Measurements from ENCODE around the gene DPP6. TPM values are rescaled to one million over a fixed set of nuclear protein-coding genes. Genes with fewer than 3 reads are reported as not detected.

The DPP6 gene
- polyA plus RNA-seq, 1 donor (not counting 4 experiments of a cell fraction or from before 2014, with no cell fraction given) = not detected

GRCh38 chr7:154682003-154682402 lies 629.8 kb downstream of the DPP6 start:
- Histone ChIP-seq H3K4me1 (ENCODE audit: control insufficient read depth, extremely low read depth, insufficient read depth, low read length) (no peaks in the 10 kb centered on the region), H3K27me3 (ENCODE audit: control insufficient read depth, extremely low read depth, insufficient read depth, low read length) (no peaks in the 10 kb centered on the region), H3K79me2 (ENCODE audit: control insufficient read depth, insufficient read depth, low read length) (no peaks in the 10 kb centered on the region), H3K36me3 (ENCODE audit: control insufficient read depth in 2 of 2, extremely low read depth in 1 of 2, insufficient read depth in 2 of 2, low read length in 2 of 2) (no peaks in the 10 kb centered on the region), H3K27ac (ENCODE audit: control insufficient read depth, insufficient read depth, low read length) (no peak overlapping the region), H3K9me3 (ENCODE audit: control insufficient read depth, low read depth, low read length) (peaks cover 2% of the 10 kb centered on the region), H3K4me3 (ENCODE audit: control insufficient read depth in 2 of 3, extremely low read depth in 1 of 3, insufficient read depth in 2 of 3, low read depth in 1 of 3, low read length in 3 of 3) (no peak overlapping the region), H3K9ac (ENCODE audit: control insufficient read depth, extremely low read depth, insufficient read depth, low read length) (no peak overlapping the region), H2AFZ (ENCODE audit: control insufficient read depth, low read length) (no peak overlapping the region), H3K4me2 (ENCODE audit: control insufficient read depth, extremely low read depth, insufficient read depth, low read depth, low read length) (no peak overlapping the region), H4K20me1 (ENCODE audit: control insufficient read depth, extremely low read depth, insufficient read depth, low read length) (no peaks in the 10 kb centered on the region), H3K9me1 (ENCODE audit: control insufficient read depth, extremely low read depth, insufficient read depth, low read length) (no peaks in the 10 kb centered on the region)
- FAIRE-seq (no peak), DNase-seq (ENCODE audit: low read depth, low spot score) (no peak)
- dilution Hi-C loops (cut with MboI; ENCODE audit: extremely low pct_ligation_motif_present, low sequenced_read_pairs) = no loop called here
- TF ChIP-seq CTCF (optimal IDR thresholded peaks at IDR 0.05 in 1 of 3, IDR thresholded peaks at IDR 0.05 in 1 of 3, conservative IDR thresholded peaks at IDR 0.05 in 1 of 3; ENCODE audit: extremely low read depth in 1 of 3, insufficient read depth in 2 of 3, low read length in 3 of 3) (no peak), EZH2 (IDR thresholded peaks at IDR 0.05; ENCODE audit: low read length) (no peak)

- no peak for FAIRE-seq
- no peaks in the 10 kb centered on the region for H3K9me3 ChIP-seq (ENCODE audit: control insufficient read depth, low read depth, low read length)
- H3K27ac ChIP-seq (ENCODE audit: control insufficient read depth, insufficient read depth, low read length) = no peak overlapping the region
- no peak for TF ChIP-seq EZH2 (IDR thresholded peaks at IDR 0.05; ENCODE audit: low read length)
- no peak for TF ChIP-seq CTCF (optimal IDR thresholded peaks at IDR 0.05 in 1 of 3, IDR thresholded peaks at IDR 0.05 in 1 of 3, conservative IDR thresholded peaks at IDR 0.05 in 1 of 3; ENCODE audit: extremely low read depth in 1 of 3, insufficient read depth in 2 of 3, low read length in 3 of 3)
- dilution Hi-C loops (cut with MboI; ENCODE audit: extremely low pct_ligation_motif_present, low sequenced_read_pairs) = no loop called here
- no peaks in the 10 kb centered on the region for H3K27me3 ChIP-seq (ENCODE audit: control insufficient read depth, extremely low read depth, insufficient read depth, low read length)
- no peak overlapping the region for H3K9ac ChIP-seq (ENCODE audit: control insufficient read depth, extremely low read depth, insufficient read depth, low read length)
- DNase-seq (ENCODE audit: low read depth, low spot score) = no peak
- H3K9me1 ChIP-seq (ENCODE audit: control insufficient read depth, extremely low read depth, insufficient read depth, low read length) = no peaks in the 10 kb centered on the region
- no peaks in the 10 kb centered on the region for H3K79me2 ChIP-seq (ENCODE audit: control insufficient read depth, insufficient read depth, low read length)
- H4K20me1 ChIP-seq (ENCODE audit: control insufficient read depth, extremely low read depth, insufficient read depth, low read length) = no peaks in the 10 kb centered on the region
- no peak overlapping the region for H3K4me3 ChIP-seq (ENCODE audit: control insufficient read depth in 2 of 3, extremely low read depth in 1 of 3, insufficient read depth in 2 of 3, low read depth in 1 of 3, low read length in 3 of 3)
- no peaks in the 10 kb centered on the region for H3K4me1 ChIP-seq (ENCODE audit: control insufficient read depth, extremely low read depth, insufficient read depth, low read length)
- H3K4me2 ChIP-seq (ENCODE audit: control insufficient read depth, extremely low read depth, insufficient read depth, low read depth, low read length) = no peak overlapping the region
- no peaks in the 10 kb centered on the region for H3K36me3 ChIP-seq (ENCODE audit: control insufficient read depth in 2 of 2, extremely low read depth in 1 of 2, insufficient read depth in 2 of 2, low read length in 2 of 2)
- no peak overlapping the region for H2AFZ ChIP-seq (ENCODE audit: control insufficient read depth, low read length)
These were observed 632.7 kb downstream of the DPP6 start for GRCh38 chr7:154684666-154685563.

Measured in keratinocyte (primary cell).